Glutamatergic neuron (in vitro differentiated cells): ENCODE data around the gene JPH3. TPM values are rescaled to one million over a fixed set of nuclear protein-coding genes. Genes with fewer than 3 reads are reported as not detected.

Experiments used
- DNase-seq: peaks from one replicate; pipeline ENCODE4 v3.0.0; 2022
- H3K27ac Mint-ChIP-seq: one replicate; pipeline ENCODE4 v1.8.0; 2020; ENCODE audit warnings: mild to moderate bottlenecking, mixed read lengths, inconsistent platforms; ENCODE audit not compliant: unreplicated experiment
- H3K27me3 Mint-ChIP-seq: one replicate; pipeline ENCODE4 v1.8.0; 2020; ENCODE audit warnings: mild to moderate bottlenecking, moderate library complexity, mixed read lengths, inconsistent platforms; ENCODE audit not compliant: unreplicated experiment
- H3K36me3 Mint-ChIP-seq: one replicate; pipeline ENCODE4 v1.8.0; 2020; ENCODE audit warnings: mild to moderate bottlenecking, mixed read lengths, inconsistent platforms; ENCODE audit not compliant: unreplicated experiment
- H3K4me1 Mint-ChIP-seq: one replicate; pipeline ENCODE4 v1.8.0; 2020; ENCODE audit warnings: mild to moderate bottlenecking, low read depth, mixed read lengths, inconsistent platforms; ENCODE audit not compliant: unreplicated experiment
- H3K4me3 Mint-ChIP-seq: one replicate; pipeline ENCODE4 v1.8.0; 2020; ENCODE audit warnings: mild to moderate bottlenecking, mixed read lengths, inconsistent platforms; ENCODE audit not compliant: unreplicated experiment
- H3K9me3 Mint-ChIP-seq: one replicate; pipeline ENCODE4 v1.8.0; 2020; ENCODE audit warnings: mild to moderate bottlenecking, moderate library complexity, mixed read lengths, inconsistent platforms; ENCODE audit not compliant: unreplicated experiment
- CTCF ChIP-seq: fragments of 200-600 bp; sonication (generic); IDR thresholded peaks from one replicate; pipeline ENCODE4 v1.5.0; 2021; ENCODE audit not compliant: partially characterized antibody, unreplicated experiment
- total RNA-seq: library from RNA; stranded (reverse); fragmentation: NEBNext Ultra II Directional; extraction: Animal tissue kit (Norgen Biotek cat#: 25700); gene quantifications from one replicate; pipeline ENCODE4 v1.2.1, GENCODE V29; 2021; ENCODE audit not compliant: unreplicated experiment

The JPH3 gene
- total RNA-seq, 1 donor from 2014 or later: 10.5 TPM

- TF ChIP-seq CTCF: no peak
Measured at GRCh38 chr16:87622756-87623319, 20.5 kb downstream of the JPH3 start.

GRCh38 chr16:87625241-87625797 lies 23.0 kb downstream of the JPH3 start:
- Mint-ChIP-seq H3K9me3 (no peaks in the 10 kb centered on the region), H3K36me3 (peaks cover 1% of the 10 kb centered on the region), H3K4me3 (no peak overlapping the region), H3K4me1 (no peaks in the 10 kb centered on the region), H3K27ac (no peak overlapping the region), H3K27me3 (peaks cover 4% of the 10 kb centered on the region)
- no peak for TF ChIP-seq CTCF
- no peak for DNase-seq

More at GRCh38 chr16:87622756-87623319, 20.5 kb downstream of the JPH3 start:
- H3K9me3 Mint-ChIP-seq: no peaks in the 10 kb centered on the region
- H3K4me1 Mint-ChIP-seq: peaks cover 1% of the 10 kb centered on the region
- H3K4me3 Mint-ChIP-seq: no peak overlapping the region
- no peak overlapping the region for H3K27ac Mint-ChIP-seq
- no peak for DNase-seq
- no peaks in the 10 kb centered on the region for H3K36me3 Mint-ChIP-seq
- peaks cover 4% of the 10 kb centered on the region for H3K27me3 Mint-ChIP-seq

- Mint-ChIP-seq H3K36me3 (peaks cover 12% of the 10 kb centered on the region), H3K27me3 (peaks cover 4% of the 10 kb centered on the region), H3K27ac (no peak overlapping the region), H3K4me3 (no peak overlapping the region), H3K4me1 (no peaks in the 10 kb centered on the region), H3K9me3 (no peaks in the 10 kb centered on the region)
- TF ChIP-seq CTCF: no peak
- no peak for DNase-seq
Measured at GRCh38 chr16:87626401-87626800, 24.1 kb downstream of the JPH3 start.

GRCh38 chr16:87626905-87627304 lies 24.6 kb downstream of the JPH3 start:
- Mint-ChIP-seq H3K27me3 (peaks cover 4% of the 10 kb centered on the region), H3K4me1 (no peaks in the 10 kb centered on the region), H3K36me3 (peaks cover 17% of the 10 kb centered on the region), H3K4me3 (no peak overlapping the region), H3K9me3 (no peaks in the 10 kb centered on the region), H3K27ac (no peak overlapping the region)
- TF ChIP-seq CTCF: no peak
- DNase-seq: no peak

- no peak for DNase-seq
- H3K4me3 Mint-ChIP-seq: no peak overlapping the region
- peaks cover 17% of the 10 kb centered on the region for H3K36me3 Mint-ChIP-seq
- peaks cover 4% of the 10 kb centered on the region for H3K27me3 Mint-ChIP-seq
- no peak overlapping the region for H3K27ac Mint-ChIP-seq
- H3K9me3 Mint-ChIP-seq: no peaks in the 10 kb centered on the region
- no peaks in the 10 kb centered on the region for H3K4me1 Mint-ChIP-seq
- no peak for TF ChIP-seq CTCF
Measured at GRCh38 chr16:87627542-87628245, 25.4 kb downstream of the JPH3 start.
